Left lobe of liver (tissue), 2 donors: Measurements from ENCODE around the gene SHROOM2. TPM values are rescaled to one million over a fixed set of nuclear protein-coding genes. Genes with fewer than 3 reads are reported as not detected.
"Not testable (repeated sequence)": the region's sequence is repeated elsewhere in the genome, so short reads cannot be mapped to it uniquely, and the experiment has no call there.

Source experiments
- ATAC-seq: fragments of 200-7000 bp; cut with Tn5 transposase; one replicate; pipeline ENCODE4 v1.9.1; 2020; ENCODE audit warnings: mild to moderate bottlenecking, moderate library complexity
- DNase-seq: peaks from one replicate; pipeline ENCODE4 v3.0.0-alpha.2; 2020; ENCODE audit warnings: low spot score
- total RNA-seq: library from RNA; stranded (reverse); gene quantifications from one replicate; pipeline ENCODE4 v1.2.1, GENCODE V29; 2021
- donor health status: DM: no; HTN: no; CAD: no; lungs with moderate emphysema.
- donor health status: DM: no; HTN: yes; CAD: no.

SHROOM2 gene, protein sequence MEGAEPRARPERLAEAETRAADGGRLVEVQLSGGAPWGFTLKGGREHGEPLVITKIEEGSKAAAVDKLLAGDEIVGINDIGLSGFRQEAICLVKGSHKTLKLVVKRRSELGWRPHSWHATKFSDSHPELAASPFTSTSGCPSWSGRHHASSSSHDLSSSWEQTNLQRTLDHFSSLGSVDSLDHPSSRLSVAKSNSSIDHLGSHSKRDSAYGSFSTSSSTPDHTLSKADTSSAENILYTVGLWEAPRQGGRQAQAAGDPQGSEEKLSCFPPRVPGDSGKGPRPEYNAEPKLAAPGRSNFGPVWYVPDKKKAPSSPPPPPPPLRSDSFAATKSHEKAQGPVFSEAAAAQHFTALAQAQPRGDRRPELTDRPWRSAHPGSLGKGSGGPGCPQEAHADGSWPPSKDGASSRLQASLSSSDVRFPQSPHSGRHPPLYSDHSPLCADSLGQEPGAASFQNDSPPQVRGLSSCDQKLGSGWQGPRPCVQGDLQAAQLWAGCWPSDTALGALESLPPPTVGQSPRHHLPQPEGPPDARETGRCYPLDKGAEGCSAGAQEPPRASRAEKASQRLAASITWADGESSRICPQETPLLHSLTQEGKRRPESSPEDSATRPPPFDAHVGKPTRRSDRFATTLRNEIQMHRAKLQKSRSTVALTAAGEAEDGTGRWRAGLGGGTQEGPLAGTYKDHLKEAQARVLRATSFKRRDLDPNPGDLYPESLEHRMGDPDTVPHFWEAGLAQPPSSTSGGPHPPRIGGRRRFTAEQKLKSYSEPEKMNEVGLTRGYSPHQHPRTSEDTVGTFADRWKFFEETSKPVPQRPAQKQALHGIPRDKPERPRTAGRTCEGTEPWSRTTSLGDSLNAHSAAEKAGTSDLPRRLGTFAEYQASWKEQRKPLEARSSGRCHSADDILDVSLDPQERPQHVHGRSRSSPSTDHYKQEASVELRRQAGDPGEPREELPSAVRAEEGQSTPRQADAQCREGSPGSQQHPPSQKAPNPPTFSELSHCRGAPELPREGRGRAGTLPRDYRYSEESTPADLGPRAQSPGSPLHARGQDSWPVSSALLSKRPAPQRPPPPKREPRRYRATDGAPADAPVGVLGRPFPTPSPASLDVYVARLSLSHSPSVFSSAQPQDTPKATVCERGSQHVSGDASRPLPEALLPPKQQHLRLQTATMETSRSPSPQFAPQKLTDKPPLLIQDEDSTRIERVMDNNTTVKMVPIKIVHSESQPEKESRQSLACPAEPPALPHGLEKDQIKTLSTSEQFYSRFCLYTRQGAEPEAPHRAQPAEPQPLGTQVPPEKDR (N-terminal part only)
- 4.7 TPM for total RNA-seq

DNA sequence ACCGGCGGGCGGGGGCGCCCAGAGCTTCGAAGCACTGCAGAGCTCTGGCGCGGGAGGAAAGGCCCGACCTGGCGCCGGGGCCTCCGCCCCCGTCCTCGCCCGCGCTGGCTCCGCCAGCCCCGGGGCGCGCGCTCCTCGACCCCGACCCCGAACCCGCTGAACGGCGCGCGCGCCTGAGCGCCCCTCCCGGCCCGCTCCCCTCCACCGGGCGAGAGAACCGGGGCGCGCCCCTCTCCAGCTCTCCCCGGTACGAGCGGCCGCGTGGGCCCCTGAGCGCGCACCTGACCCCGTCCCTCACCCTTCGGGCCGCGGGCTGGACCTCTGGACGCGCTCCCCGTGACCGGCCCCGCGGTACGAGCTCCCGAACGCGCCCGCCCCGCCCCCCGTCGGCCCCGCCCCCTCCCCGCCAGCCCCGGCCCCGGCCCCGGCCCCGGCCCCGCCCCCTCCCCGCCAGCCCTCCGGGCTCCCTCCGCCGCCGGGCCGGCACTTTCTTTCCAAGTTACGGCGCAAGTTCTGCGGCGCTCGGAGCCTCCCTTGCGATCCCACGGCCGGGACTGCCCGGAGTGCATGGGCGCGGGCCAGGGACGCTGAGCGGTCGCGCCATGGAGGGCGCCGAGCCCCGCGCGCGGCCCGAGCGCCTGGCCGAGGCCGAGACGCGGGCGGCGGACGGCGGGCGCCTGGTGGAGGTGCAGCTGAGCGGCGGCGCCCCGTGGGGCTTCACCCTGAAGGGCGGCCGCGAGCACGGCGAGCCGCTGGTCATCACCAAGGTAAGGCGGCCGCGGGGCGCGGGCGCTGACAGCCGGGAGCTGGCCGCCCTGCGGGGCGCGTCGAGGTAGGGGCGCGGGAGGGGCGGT is at the start of gene SHROOM2:
Gene SHROOM2, plus strand, starts transcription at position 486 of the 854 bp plus-strand sequence. Its CDS starts 117 bp downstream, at position 603.
- ATAC-seq (peak; percentile 69), DNase-seq (peak; percentile 48)

DNA sequence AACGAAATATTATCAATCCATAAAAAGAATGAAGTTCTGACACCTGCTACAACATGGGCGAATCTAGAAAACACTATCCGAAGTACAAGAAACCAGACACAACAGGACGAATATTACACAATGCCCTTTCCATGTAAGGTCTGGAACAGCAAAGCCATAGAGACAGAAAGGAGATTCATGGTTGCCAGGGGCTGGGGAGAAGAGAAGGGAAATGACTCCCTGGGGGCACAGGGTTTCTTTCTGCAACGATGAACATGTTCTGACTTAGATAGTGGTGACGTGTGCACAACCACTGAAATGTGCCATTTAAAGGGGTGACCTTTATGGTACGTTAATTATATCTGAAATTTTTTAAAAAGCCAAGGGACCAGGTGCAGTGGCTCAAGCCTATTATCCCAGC is 48.9 kb upstream of the SHROOM2 start:
- DNase-seq (no peak), ATAC-seq (no peak)

DNA sequence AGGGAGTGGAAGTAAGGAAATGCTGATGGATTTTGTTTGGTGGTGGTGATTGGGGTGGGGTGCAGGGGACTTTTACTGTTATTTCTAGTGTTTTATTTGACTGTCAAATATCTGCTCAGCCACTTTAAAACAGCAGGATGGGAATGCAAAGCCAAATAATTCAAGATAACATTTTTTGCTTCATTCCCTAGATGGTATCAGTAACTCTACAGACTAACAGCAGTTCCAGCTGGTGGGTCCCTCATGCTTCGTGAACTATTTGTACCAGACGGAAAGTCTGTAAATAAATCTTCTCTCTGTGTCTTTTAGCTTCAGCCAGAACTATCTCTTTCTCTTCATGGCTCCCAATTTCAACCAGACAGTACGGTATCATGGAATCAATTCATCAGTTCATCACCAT is 48.1 kb upstream of the SHROOM2 start:
- ATAC-seq: no peak
- DNase-seq: no peak

DNA sequence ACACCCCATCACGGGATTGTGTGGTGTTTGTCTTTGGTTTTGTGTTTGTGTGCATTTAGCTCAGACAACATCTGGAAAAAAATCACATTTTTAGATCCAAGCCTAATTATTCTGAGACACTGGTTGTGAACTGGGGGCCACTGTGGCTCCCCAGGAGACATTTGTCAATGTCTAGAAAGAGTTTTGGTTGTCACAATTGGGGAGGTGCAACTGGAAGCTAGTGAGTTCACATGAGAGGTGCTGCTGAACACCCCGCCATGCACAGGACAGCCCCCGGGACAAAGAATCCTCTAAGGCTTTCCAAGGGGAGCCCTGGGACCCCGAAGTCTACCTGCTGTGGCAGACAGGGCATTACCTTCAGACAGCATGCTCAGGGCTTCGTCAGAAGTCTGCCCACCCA is 47.1 kb upstream of the SHROOM2 start:
- no peak for ATAC-seq

DNA sequence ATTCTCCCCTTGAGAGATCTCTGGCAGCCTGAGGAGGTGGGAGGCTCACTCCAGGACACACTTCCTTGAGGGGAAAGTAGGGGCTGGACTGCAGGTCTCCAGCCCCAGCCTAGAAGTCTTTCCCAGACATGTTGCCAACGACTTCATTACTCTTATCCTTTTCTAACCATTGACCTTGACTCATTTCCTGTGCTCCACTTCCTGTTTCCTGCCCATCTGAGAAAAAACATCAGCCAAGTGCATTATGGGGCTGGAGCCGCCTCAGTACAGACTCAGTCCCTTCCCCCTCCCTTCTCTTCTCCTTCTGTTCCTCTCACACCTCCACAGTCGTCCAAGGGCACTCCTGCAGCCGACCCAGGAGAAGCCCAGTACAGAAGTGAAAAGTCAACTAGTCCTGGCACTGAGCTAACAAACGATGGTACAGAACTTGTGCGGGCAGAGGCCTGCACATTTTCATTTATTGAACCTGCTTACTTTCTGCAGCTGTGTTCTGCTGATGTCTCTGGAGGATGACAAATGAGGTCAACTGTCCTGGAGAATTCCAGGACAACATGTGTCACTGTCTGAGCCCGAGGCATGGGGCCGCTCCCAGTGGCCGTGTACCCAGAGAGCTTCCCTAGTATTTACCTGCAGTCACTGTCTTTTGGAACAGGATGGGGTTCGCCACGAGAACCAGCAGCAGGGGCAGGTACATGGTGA is 40.7 kb upstream of the SHROOM2 start:
- DNase-seq: no peak
- ATAC-seq: peak; percentile 38

More for the DNA sequence above, 47.1 kb upstream of the SHROOM2 start:
- DNase-seq: no peak

DNA sequence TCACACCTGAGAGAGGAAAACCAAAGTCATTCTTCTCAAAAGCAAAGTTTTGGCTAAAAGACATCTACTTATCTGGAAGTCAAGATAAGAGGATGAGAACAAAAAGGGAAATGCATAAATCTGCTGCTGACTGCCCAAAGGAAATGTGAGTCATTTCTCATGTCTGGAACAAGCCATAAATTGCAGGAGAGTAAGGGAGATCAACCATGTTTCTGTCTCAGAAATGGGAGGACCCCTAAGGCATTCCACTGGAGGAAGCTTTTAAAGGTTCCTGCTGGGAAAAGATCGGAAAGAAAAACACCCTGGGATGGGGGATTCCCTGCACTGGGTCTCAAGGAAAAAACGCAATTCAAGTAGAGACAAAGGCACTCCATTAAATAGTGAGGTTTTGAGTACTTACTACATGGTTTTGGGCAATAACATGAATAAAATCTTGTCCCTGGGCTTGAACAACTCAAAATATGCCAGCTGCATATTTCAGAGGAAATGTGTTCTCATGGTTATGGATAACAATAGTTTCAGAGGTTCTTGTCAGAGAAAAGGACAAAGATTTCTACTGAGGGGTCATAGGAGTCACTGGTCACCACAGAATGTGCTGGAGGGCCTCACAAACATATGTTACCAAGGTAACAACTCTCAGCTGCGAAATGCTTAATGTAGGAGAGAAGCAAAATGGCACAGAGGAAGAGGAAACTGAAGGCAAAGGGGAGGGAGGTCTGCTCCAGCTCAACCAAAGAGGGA is 39.9 kb upstream of the SHROOM2 start:
- DNase-seq (no peak), ATAC-seq (no peak)

DNA sequence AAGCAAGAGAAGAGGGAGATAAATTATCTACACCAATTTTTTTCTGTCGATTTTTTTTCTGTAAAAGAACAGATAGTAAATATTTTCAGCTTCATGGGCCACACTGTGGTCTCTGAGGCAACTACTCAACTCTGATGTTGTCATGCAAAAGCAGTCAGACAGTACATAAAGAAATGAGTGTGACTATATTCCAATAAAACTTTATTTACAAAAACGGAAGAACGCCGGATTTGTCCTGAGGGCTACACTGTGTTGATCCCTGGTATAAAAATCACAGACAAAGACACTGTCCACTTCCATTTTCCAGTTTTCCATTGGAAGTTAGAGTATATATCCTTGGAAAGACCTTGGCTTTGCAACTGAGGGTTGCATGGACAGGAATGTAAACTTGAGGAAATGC is 38.6 kb upstream of the SHROOM2 start:
- ATAC-seq (no peak), DNase-seq (no peak)

DNA sequence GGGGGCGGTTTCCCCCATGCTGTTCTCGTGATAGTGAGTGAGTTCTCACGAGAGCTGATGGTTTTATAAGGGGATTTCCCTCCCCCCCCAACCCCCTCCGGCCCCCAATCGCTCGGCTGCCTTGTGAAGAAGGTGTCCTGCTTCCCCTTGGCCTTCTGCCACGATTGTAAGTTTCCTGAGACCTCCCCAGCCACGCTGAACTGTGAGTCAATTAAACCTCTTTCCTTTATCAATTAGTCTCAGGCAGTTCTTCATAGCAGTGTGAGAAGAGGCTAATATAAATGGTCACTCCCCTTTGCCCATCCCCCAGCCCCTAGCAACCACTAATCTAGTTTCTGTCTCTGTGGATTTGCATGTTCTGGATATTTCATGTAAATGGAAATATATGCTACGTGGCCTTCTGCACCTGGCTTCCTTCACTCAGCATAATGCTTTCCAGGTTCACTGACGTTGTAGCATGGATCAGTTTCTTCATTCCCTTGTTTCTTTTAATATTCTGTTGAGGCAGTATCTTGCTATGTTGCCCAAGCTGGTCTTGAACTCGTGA is 37.0 kb upstream of the SHROOM2 start:
- DNase-seq: no peak
- no peak for ATAC-seq

DNA sequence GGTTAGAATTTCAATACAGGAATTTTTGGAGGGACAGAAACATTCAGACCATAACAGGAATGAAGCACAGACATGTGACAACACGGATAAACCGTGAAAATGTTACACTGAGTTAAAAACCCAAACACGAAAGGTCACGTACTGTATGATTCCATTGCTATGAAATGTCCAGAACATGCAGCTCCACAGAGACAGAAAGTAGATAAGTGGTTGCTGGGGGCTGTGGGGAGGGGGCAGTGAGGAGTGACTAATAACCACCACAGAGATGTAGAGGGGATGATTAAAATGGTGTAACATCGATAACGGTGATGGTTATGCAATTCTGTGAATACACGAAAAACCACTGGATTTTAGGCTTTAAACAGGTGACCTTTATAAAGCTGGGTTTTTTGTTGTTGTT is 28.9 kb upstream of the SHROOM2 start:
- no peak for DNase-seq
- ATAC-seq: no peak

DNA sequence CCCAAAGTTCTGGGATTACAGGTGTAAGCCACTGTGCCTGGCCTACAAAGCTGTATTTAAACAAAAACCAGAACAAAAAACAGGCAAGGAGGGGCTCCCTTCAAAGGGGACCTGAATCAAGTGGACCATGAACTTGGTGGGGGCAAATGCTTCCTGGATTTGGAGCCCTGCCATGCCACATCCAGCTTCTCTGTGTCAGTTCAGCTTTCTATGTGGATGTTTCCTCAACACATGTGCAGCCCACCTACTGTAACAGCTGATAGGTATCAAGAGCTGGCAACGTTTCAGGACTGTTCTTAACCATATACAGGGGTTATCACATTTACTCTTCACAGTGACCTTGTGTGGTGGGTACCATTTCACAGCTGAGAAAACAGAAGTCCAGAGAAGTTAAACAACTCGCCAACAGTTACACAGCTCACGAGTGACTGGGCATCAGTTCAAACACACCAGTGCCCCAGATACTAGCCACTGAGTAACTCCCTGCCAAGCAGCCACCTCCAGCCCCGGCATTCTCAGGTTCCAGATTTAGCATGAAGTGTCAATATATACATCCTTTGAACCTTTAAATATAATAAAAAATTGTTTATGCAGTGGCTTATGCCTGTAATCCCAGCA is 28.1 kb upstream of the SHROOM2 start:
- DNase-seq (no peak), ATAC-seq (no peak)

DNA sequence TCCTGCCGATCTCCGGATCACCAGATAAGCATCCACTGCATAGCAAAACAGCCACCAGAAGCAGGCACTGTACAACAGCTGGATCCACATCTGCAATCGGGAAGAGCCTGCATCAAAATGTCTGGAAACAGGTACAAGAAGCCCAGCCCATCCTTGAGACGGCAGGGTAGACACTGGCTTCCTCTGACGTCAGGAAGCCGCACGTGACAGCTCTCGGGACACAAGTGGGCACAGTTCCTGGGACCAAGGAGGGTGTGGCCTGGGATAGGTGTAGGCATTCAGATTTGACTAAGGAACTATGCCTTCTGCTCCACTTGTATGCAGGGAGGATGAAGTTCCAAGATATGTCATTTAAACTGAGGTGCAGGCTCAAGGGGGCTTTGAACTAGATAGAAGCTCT is 26.9 kb upstream of the SHROOM2 start:
- no peak for DNase-seq

DNA sequence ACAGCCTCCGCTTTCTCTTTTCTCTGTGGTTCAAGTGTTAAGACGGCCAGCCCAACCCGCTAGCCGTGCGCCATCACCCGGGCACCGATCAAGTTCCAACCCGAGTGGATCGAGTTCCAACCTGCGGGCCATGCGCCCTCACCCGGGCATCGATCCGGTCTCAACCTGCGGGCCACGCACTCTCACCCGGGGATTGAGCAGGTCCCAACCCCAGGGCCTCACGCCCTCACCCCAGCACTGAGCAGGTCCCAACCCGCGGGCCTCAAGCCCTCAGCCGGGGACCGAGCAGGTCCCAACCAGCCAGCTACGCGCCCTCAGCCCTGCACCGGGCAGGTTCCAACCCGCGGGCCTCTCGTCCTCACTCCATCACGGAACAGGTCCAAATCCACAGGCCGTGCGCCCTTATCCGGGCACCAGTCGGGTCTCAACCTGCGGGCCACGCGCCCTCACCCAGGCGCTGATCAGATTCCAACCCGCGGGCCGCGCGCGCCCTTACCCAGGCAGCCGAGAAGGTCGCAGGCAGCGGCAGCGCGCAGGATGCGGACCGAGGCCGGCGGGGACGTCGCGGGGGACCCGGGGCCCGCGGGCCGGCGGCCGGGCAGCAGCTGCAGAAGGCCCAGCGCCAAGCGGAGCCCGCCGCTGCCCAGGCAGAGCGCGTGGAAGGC is 21.0 kb upstream of the SHROOM2 start:
- no peak for DNase-seq

More for the DNA sequence above, 26.9 kb upstream of the SHROOM2 start:
- ATAC-seq: no peak

DNA sequence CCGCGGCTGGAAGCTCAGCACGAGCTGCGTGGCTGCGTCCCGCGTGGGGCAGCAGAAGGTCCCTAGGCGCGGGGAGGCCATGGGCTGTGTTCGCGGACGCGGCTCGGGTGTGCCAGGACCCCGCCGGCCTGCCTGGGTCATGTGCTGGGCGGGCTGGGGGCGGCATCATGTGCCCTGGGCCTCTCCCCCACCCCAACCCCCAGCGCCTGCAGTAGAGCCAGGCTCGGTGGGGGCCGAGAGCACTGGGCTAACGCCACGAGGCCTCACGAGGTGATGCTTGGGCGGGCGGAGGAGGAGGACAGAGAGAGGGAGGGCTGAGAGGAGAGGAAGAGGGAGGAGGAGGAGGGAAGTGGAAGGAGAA is 20.5 kb upstream of the SHROOM2 start, which contains the start of gene GPR143:
Gene GPR143, minus strand, starts transcription at position 111 of the 361 bp plus-strand sequence. Its CDS starts 30 bp downstream, at position 81.
- ATAC-seq (no peak), DNase-seq (no peak)

More for the DNA sequence above, 21.0 kb upstream of the SHROOM2 start:
- no peak for ATAC-seq

DNA sequence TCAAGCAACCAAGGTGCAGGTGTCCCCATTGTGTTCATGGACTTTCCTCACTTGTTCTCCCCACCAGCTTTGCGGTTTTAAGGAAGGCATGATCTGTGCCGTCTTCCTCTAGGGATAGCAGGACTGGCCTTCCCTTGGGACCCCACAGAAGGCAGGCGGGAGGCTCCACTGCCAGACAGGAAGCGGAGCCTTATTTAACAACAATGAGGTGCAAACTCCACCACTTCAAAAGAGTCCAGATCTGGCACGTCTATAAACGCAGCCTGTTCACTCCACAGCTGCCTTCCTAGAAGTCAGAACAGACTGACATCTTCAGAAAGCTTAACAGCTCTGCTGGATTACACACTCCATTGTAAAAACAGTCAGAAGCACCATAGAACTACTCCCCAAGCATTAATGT is 18.9 kb upstream of the SHROOM2 start:
- ATAC-seq (no peak), DNase-seq (no peak)

DNA sequence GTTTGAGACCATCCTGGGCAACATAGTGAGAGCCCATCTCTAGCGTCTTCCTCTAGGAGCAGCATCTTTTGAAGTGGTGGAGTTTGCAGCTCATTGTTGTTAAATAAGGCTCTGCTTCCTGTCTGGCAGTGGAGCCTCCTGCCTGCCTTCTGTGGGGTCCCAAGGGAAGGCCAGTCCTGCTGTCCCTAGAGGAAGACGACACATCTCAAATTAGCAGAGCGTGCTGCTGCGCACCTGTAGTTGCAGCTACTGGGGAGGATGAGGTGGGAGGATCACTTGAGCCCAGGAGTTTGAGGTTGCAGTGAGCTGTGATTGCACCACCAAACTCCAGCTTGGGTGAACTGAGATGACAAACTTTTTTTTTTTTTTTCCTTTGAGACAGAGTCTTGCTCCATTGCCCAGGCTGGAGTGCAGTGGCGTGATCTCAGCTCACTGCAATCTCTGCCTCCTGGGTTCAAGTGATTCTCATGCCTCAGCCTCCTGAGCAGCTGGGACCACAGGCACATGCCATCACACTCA is 17.8 kb upstream of the SHROOM2 start:
- ATAC-seq, DNase-seq: not testable (repeated sequence)

DNA sequence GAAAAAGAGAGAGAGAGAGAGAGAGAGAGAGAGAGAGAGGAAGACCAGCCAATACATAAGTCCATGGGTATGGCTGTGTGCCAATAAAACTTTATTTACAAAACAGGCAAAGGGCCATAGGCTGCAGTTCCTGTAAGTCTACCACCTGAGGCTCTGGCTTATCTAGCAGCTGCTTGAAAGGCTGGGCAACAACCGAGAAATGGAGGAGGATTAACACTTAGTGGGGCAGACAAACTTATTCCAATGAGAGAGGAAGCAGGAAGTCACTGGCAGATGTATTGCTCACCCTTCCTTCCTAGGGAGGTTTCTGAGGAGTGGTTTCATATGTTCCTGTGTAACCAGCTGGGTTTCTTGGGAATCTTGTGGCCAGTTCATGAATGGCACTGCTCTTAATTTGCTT is 15.9 kb upstream of the SHROOM2 start:
- no peak for DNase-seq
- no peak for ATAC-seq

DNA sequence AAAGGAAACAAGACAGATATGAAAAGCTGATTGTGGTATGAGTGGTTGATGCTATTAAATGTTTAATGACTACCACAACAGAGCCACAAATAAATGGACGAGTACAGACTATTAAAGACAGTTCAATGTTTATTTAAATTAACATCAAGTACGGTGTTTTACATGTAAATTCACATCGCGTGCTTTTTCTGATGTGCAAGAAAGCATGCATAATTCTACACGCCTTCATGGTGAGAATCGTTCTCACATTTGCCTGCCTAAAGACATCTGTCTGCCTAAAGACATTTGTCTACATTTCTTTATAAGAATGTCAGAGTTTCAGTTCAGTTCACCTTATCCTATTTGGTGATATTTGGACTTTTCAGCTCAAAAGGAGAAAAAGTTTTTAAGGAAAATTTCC is 13.3 kb upstream of the SHROOM2 start:
- DNase-seq: no peak
- no peak for ATAC-seq
